ENCODE results near the gene TOR1A.
"Not testable (repeated sequence)": the region's sequence is repeated elsewhere in the genome, so short reads cannot be mapped to it uniquely, and the experiment has no call there.

TOR1A gene

GRCh38 chr9:129786481-129786880 lies 37.5 kb downstream of the TOR1A start:
- Histone ChIP-seq H3K27ac (ENCODE audit: low read depth, low read length) (no peak overlapping the region), H3K9ac (ENCODE audit: low read length) (no peak overlapping the region), H3K4me1 (ENCODE audit: insufficient read depth, low read length) (no peaks in the 10 kb centered on the region), H3K9me3 (ENCODE audit: low read length) (no peaks in the 10 kb centered on the region), H3K4me3 (ENCODE audit: low read depth in 1 of 2, low read length in 2 of 2) (no peak overlapping the region), H3K27me3 (ENCODE audit: control insufficient read depth in 1 of 2, insufficient read depth in 2 of 2, low read length in 2 of 2) (no peaks in the 10 kb centered on the region), H3K36me3 (ENCODE audit: insufficient read depth, low read length) (no peaks in the 10 kb centered on the region)

GRCh38 chr9:129785866-129786265 lies 38.1 kb downstream of the TOR1A start:
- H3K27ac ChIP-seq (ENCODE audit: low read depth, low read length): no peak overlapping the region
- H3K4me3 ChIP-seq (ENCODE audit: low read depth in 1 of 2, low read length in 2 of 2): no peak overlapping the region
- no peaks in the 10 kb centered on the region for H3K4me1 ChIP-seq (ENCODE audit: insufficient read depth, low read length)
- H3K36me3 ChIP-seq (ENCODE audit: insufficient read depth, low read length): no peaks in the 10 kb centered on the region
- H3K27me3 ChIP-seq (ENCODE audit: control insufficient read depth in 1 of 2, insufficient read depth in 2 of 2, low read length in 2 of 2): no peaks in the 10 kb centered on the region
- no peaks in the 10 kb centered on the region for H3K9me3 ChIP-seq (ENCODE audit: low read length)
- H3K9ac ChIP-seq (ENCODE audit: low read length): no peak overlapping the region

DNA sequence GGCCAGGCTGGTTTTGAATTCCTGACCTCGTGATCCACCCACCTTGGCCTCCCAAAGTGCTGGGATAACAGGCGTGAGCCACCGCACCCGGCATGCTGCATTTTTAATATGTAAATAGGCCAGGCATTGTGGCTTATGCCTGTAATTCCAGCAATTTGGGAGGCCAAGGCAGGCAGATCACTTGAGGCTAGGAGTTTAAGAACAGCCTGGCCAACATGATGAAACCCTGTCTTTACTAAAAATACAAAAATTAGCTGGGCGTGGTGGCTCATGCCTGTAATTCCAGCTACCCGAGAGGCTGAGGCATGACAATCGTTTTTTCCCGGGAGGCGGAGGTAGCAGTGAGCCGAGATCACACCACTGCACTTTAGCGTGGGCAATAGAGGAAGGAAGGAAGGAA lies 39.0 kb downstream of the TOR1A start:
- not testable (repeated sequence) for H3K27ac ChIP-seq (ENCODE audit: low read depth, low read length); H3K4me1 ChIP-seq (ENCODE audit: insufficient read depth, low read length); H3K9ac ChIP-seq (ENCODE audit: low read length)

GRCh38 chr9:129783516-129784361 lies 40.2 kb downstream of the TOR1A start:
- Histone ChIP-seq H3K27me3 (ENCODE audit: control insufficient read depth in 1 of 2, insufficient read depth in 2 of 2, low read length in 2 of 2) (no peaks in the 10 kb centered on the region), H3K9me3 (ENCODE audit: low read length) (no peaks in the 10 kb centered on the region), H3K9ac (ENCODE audit: low read length) (no peak overlapping the region), H3K4me1 (ENCODE audit: insufficient read depth, low read length) (no peaks in the 10 kb centered on the region), H3K36me3 (ENCODE audit: insufficient read depth, low read length) (no peaks in the 10 kb centered on the region), H3K27ac (ENCODE audit: low read depth, low read length) (no peak overlapping the region), H3K4me3 (ENCODE audit: low read depth in 1 of 2, low read length in 2 of 2) (no peak overlapping the region)

More for the DNA sequence above, 39.0 kb downstream of the TOR1A start:
- H3K4me3 ChIP-seq (ENCODE audit: low read depth in 1 of 2, low read length in 2 of 2); H3K27me3 ChIP-seq (ENCODE audit: control insufficient read depth in 1 of 2, insufficient read depth in 2 of 2, low read length in 2 of 2); H3K9me3 ChIP-seq (ENCODE audit: low read length); H3K36me3 ChIP-seq (ENCODE audit: insufficient read depth, low read length): not testable (repeated sequence)

DNA sequence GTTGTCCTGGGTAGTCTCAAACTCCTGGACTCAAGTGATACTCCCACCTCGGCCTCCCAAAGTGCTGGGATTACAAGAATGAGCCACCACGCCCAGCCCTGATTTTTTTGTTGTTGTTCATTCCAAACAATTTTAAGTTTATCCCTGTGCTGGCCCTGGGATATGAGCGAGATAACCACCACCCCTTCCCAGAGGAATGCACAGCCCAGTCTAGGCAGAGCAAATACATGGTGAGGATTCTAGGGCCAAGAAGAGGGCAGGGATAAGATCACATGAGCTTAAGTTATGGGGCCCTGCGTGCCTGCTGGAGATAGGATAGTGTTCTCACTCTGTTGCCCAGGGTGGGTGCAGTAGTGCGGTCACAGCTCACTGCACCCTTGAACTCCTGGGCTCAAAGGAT lies 42.0 kb downstream of the TOR1A start:
- Histone ChIP-seq H3K4me3 (ENCODE audit: low read depth in 1 of 2, low read length in 2 of 2) (no peak overlapping the region), H3K36me3 (ENCODE audit: insufficient read depth, low read length) (no peaks in the 10 kb centered on the region), H3K27ac (ENCODE audit: low read depth, low read length) (no peak overlapping the region), H3K27me3 (ENCODE audit: control insufficient read depth in 1 of 2, insufficient read depth in 2 of 2, low read length in 2 of 2) (no peaks in the 10 kb centered on the region), H3K9ac (ENCODE audit: low read length) (no peak overlapping the region), H3K9me3 (ENCODE audit: low read length) (no peaks in the 10 kb centered on the region), H3K4me1 (ENCODE audit: insufficient read depth, low read length) (peaks cover 8% of the 10 kb centered on the region)

DNA sequence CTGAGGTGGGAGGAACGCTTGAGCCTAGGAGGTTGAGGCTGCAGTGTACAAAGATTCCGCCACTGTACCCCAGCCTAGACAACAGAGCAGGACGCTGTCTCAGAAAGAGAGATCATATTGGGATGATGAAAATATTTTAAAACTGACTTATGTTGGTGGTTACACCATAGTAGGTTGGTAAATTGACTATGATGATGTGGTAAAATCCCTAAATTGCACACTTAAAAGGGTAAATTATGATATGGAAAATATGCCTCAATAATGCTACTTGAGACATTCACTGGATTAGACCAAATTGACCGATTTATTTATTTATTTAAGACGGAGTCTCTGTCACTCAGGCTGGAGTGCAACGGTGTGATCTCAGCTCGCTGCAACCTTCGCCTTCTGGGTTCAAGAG lies 42.8 kb downstream of the TOR1A start:
- H3K27ac ChIP-seq (ENCODE audit: low read depth, low read length): no peak overlapping the region
- no peaks in the 10 kb centered on the region for H3K36me3 ChIP-seq (ENCODE audit: insufficient read depth, low read length)
- H3K27me3 ChIP-seq (ENCODE audit: control insufficient read depth in 1 of 2, insufficient read depth in 2 of 2, low read length in 2 of 2): no peaks in the 10 kb centered on the region

DNA sequence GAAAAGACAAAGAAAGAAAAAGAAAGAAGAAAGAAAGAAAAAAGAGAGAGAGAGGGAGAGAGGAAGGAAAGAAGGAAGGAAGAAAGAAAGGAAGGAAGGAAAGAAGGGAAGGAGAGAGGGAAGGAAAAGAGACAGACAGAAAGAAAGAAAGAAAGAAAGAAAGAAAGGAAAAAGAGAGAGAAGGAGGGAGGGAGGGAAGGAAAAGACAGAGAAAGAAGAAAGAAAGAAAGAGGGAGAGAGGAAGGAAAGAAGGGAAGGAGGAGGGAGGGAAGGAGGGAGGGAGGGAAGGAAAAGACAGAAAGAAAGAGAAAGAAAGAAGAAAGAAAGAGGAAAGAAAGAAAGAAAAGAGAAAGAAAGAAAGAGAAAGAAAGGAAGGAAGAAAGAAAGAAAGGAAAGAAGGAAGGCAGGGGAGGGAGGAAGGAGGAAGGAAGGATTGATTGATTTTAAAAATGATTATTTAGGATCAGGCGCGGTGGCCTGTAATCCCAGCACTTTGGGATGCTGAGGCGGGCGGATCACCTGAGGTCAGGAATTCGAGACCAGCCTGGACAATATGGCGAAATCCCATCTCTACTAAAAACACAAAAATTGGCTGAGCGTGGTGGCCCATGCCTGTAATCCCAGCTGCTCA lies 44.3 kb downstream of the TOR1A start:
- no peak overlapping the region for H3K4me3 ChIP-seq (ENCODE audit: low read depth in 1 of 2, low read length in 2 of 2)

More for the DNA sequence above, 42.8 kb downstream of the TOR1A start:
- H3K4me1 ChIP-seq (ENCODE audit: insufficient read depth, low read length): peaks cover 15% of the 10 kb centered on the region
- no peak overlapping the region for H3K9ac ChIP-seq (ENCODE audit: low read length)
- no peaks in the 10 kb centered on the region for H3K9me3 ChIP-seq (ENCODE audit: low read length)
- no peak overlapping the region for H3K4me3 ChIP-seq (ENCODE audit: low read depth in 1 of 2, low read length in 2 of 2)

DNA sequence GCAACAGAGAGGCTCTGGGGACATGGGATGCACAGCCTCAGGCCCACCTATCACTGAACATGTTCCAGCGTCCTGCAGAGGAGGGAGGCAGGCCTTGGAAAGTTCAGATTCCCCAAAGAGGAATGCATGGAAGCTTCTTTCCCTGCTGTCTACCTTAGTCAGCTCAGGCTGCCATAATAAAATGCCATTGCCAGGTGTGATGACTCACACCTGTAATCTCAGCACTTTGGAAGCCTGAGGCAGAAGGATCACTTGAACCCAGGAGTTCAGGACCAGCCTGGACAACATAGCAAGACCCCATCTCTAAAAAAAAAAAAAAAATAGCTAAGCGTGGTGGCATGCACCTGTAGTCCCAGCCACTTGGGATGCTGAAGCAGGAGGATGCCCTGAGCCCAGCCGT lies 45.5 kb downstream of the TOR1A start:
- no peak overlapping the region for H3K9ac ChIP-seq (ENCODE audit: low read length)
- H3K4me3 ChIP-seq (ENCODE audit: low read depth in 1 of 2, low read length in 2 of 2): no peak overlapping the region
- no peaks in the 10 kb centered on the region for H3K9me3 ChIP-seq (ENCODE audit: low read length)
- H3K27ac ChIP-seq (ENCODE audit: low read depth, low read length): no peak overlapping the region
- H3K27me3 ChIP-seq (ENCODE audit: control insufficient read depth in 1 of 2, insufficient read depth in 2 of 2, low read length in 2 of 2): no peaks in the 10 kb centered on the region
- no peaks in the 10 kb centered on the region for H3K36me3 ChIP-seq (ENCODE audit: insufficient read depth, low read length)
- H3K4me1 ChIP-seq (ENCODE audit: insufficient read depth, low read length): peaks cover 15% of the 10 kb centered on the region

More for the DNA sequence above, 44.3 kb downstream of the TOR1A start:
- Histone ChIP-seq H3K36me3 (ENCODE audit: insufficient read depth, low read length) (no peaks in the 10 kb centered on the region), H3K9me3 (ENCODE audit: low read length) (no peaks in the 10 kb centered on the region), H3K27me3 (ENCODE audit: control insufficient read depth in 1 of 2, insufficient read depth in 2 of 2, low read length in 2 of 2) (no peaks in the 10 kb centered on the region), H3K9ac (ENCODE audit: low read length) (no peak overlapping the region), H3K27ac (ENCODE audit: low read depth, low read length) (no peak overlapping the region), H3K4me1 (ENCODE audit: insufficient read depth, low read length) (peaks cover 15% of the 10 kb centered on the region)

DNA sequence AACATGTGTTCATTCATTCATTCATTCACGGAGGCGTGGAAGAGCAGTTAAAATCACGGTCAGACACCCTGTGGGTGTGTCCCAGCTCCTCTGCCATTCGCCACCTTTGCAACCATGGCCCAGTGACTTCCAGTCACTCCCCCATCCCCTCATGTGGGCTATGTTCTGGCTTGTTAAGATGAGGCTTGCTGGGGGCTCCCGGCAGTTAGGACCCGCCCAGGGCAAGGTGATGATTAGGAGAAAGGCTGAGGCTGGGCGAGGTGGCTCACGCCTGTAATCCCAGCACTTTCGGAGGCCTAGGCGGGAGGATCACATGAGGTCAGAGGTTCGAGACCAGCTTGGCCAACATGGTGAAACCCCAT lies 46.2 kb downstream of the TOR1A start:
- H3K9ac ChIP-seq (ENCODE audit: low read length): peak overlapping the region; percentile 30

GRCh38 chr9:129776938-129777768 lies 46.8 kb downstream of the TOR1A start:
- Histone ChIP-seq H3K9me3 (ENCODE audit: low read length) (no peaks in the 10 kb centered on the region), H3K27ac (ENCODE audit: low read depth, low read length) (no peak overlapping the region), H3K36me3 (ENCODE audit: insufficient read depth, low read length) (no peaks in the 10 kb centered on the region), H3K4me1 (ENCODE audit: insufficient read depth, low read length) (peaks cover 15% of the 10 kb centered on the region), H3K9ac (ENCODE audit: low read length) (peak overlapping the region; percentile 30), H3K27me3 (ENCODE audit: control insufficient read depth in 1 of 2, insufficient read depth in 2 of 2, low read length in 2 of 2) (no peaks in the 10 kb centered on the region), H3K4me3 (ENCODE audit: low read depth in 1 of 2, low read length in 2 of 2) (no peak overlapping the region)

More for the DNA sequence above, 46.2 kb downstream of the TOR1A start:
- H3K4me3 ChIP-seq (ENCODE audit: low read depth in 1 of 2, low read length in 2 of 2): no peak overlapping the region
- no peak overlapping the region for H3K27ac ChIP-seq (ENCODE audit: low read depth, low read length)
- H3K9me3 ChIP-seq (ENCODE audit: low read length): no peaks in the 10 kb centered on the region
- H3K4me1 ChIP-seq (ENCODE audit: insufficient read depth, low read length): peaks cover 15% of the 10 kb centered on the region
- no peaks in the 10 kb centered on the region for H3K36me3 ChIP-seq (ENCODE audit: insufficient read depth, low read length)
- H3K27me3 ChIP-seq (ENCODE audit: control insufficient read depth in 1 of 2, insufficient read depth in 2 of 2, low read length in 2 of 2): no peaks in the 10 kb centered on the region

DNA sequence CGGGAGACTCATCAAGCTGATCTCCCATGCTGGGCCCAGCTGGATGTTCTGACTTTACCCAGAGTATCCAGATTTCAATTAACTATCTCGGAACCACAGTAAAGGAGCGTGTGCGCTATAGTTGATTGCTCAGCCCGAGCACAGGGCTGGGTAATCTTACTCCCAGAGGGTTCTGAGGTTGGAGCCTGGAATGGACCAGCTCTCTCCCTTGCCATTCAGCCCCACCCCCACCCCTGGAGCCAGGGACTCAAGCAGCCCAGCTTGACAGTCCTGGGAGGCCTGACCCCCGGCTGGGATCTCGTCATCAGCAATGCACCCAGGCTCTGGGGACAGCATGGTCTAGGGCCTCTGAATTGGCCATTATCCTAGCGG lies 47.4 kb downstream of the TOR1A start:
- Histone ChIP-seq H3K36me3 (ENCODE audit: insufficient read depth, low read length) (no peaks in the 10 kb centered on the region), H3K4me3 (ENCODE audit: low read depth in 1 of 2, low read length in 2 of 2) (no peak overlapping the region), H3K9me3 (ENCODE audit: low read length) (no peaks in the 10 kb centered on the region), H3K27me3 (ENCODE audit: control insufficient read depth in 1 of 2, insufficient read depth in 2 of 2, low read length in 2 of 2) (no peaks in the 10 kb centered on the region), H3K9ac (ENCODE audit: low read length) (peak overlapping the region; percentile 13), H3K27ac (ENCODE audit: low read depth, low read length) (no peak overlapping the region), H3K4me1 (ENCODE audit: insufficient read depth, low read length) (peaks cover 15% of the 10 kb centered on the region)

Measured in muscle layer of colon (tissue), 2 donors.